ENCODE results near the gene GPAT2.
"Not testable (repeated sequence)": the region's sequence is repeated elsewhere in the genome, so short reads cannot be mapped to it uniquely, and the experiment has no call there.

The GPAT2 gene

DNA sequence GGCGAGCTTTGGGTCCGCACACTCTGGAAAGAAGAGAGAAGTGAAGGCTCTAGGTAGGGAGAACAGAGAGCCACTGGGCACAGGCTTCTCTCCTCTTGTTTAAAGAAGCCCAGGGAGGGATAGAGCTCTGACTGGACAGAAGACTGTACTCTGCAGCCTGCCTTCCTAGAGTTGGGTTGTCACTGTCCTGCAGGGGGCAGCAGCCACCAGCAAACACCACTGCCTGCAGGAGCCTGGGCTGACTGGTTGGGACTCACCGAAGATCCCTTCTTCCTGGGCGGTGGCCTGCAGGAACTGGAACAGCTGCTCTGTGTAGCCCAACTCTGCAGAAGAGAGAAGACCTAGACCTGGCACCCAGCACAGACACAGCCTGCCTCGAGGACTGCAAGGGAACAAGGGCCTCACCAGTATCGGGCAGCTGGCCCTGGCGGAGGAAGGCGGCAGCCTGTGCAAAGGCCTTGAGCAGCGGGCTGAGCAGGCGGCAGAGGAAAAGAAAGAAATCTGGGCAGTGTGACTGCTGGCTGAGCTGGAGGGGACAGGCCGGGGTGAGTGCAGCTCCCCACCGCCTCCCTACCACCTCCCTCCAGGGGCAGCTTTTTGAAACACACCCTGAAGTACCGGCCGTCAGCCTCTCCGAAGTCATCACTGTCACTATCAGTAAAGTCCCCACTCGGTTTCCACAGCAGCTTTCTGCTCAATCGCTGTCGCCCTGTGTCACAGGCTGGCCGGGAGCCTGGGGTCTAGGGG is 11.8 kb downstream of the GPAT2 start:
- peak; percentile 76 for DNase-seq (ENCODE audit: low spot score)

DNA sequence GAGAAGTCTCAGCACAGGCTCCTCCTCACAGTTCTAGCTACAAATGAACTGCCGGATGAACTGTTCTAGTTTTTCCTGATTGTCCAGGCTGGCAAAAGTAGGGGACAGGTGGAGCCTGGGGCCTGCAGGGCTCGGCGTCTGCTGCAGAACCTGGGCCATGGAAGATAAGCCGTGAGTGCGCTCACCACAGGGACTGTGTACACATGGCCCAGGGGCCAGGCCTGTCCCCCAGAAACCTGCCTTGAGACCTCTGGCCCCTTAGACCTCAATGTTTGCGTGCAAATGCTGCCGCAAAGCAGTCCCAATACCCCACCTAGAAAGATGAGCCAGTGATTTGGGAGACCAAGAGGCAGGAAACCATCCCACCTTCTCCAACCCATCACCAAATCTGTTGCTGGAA is 12.6 kb downstream of the GPAT2 start:
- DNase-seq (ENCODE audit: low spot score) = not testable (repeated sequence)

DNA sequence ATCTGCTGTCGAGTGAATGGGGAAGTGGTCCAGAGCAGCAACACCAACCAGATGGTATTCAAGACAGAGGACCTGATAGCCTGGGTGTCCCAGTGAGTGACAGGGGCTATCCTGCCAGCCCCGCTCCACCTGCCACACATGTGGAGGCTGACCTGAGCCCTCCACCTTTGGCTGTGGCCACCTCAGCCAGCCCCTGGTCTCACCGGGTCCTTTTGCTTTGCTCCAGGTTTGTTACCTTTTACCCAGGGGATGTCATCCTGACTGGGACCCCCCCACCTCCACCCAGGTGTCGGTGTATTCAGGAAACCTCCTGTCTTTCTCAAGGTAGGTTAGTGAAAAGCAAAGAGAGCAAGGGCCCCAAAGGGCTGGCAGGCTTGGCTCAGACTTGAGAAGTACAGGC is 13.6 kb downstream of the GPAT2 start:
- DNase-seq (ENCODE audit: low spot score) = not testable (repeated sequence)

DNA sequence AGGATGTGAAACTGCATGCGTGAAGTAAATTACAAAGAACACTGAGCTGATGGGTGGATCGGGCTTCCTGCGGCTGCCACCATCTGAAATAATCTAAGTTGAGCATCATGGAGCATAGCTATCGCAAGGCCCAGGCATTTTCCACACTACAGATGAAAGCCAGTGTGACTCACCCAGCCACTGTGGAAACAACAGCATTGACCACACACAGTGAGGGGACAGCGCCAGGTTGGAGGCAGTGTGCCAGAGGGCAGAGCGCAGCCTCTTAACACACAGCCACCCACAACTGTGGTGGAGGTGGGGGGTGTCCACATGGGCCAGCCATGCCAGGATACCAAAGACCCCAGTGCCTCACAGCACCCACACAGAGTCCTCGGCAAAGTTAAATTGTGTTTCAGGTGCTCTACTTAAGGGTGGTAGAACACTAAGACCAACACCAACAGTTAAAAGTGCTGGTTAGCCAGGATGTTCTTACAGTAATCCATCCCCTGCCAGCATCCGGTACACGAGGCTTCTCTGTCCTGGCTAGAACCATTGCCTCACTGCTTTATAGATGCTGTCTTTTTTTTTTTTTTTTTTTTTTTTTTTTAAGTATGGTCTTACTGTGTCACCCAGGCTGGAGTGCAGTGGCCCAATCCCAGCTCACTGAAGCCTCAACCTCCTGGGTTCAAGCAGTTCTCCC is 14.7 kb downstream of the GPAT2 start:
- not testable (repeated sequence) for DNase-seq (ENCODE audit: low spot score)

DNA sequence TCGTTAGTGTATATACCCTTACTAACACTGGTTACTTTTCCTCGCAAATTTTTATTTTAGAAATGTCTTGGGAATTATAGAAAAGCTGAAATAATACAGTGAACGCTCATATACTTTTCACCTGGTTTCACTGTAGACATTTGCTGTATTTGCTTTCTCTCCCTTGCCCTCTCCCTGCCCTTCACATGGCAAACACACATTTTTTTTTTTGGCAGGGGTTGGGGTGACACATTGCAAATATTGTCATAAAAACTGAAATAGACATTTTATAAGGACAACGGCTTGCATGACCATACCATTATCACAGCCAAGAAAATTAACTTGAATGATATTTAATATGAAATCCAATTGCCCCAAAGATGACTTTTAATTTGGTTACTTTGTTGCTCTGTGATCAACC is 18.4 kb downstream of the GPAT2 start:
- DNase-seq (ENCODE audit: low spot score) = not testable (repeated sequence)

DNA sequence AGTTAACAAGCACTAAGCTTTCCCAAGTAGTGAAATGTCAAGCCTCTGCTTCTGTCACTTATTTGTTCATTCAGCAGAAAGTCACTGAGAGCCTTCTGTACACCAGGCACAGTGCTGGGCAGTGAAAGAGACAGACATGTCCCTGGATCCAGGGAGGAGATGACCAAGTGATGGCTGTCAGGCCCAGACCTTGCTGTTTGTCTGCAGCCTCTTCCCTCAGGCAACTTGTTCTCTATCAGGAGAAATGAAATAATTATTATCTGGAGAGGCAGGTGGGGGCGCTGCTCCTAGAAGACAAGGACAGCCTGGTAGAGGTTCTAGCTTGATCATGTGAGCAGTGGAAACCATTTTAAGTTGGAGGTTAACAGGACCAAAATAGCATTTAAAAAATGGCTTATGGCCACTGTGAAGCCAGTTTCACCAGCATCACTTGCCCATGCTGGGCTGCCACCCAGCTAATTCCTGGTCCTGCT is 21.9 kb downstream of the GPAT2 start:
- not testable (repeated sequence) for DNase-seq (ENCODE audit: low spot score)

DNA sequence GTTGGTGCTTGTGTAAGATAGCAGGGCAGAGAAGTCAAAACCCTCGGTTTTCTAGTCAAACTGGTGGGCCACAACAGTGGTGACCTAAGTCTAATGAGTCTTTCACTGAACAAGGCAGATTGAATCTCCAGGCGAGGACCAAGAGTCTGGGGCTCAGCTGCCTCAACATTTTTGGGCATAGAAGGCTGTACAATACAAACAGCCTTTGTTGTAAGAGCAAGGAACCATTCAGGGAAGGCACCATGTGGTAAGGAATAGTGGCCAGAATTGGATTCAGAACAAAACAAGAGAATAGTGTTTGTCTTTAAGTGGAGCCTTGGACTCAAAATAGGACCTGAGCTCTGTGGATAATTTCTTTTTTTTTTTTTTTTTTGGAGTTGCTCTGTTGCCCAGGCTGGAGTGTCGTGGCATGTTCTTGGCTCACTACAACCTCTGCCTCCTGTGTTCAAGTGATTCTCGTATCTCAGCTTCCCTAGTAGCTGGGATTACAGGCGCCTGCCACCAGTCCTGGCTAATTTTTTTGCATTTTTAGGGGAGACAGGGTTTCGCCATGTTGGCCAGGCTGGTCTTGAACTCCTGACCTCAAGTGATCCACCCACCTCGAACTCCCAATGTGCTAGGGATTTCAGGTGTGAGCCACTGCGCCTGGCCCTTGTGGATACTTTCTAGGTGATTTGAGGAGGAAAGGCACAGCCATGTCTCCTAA is 22.5 kb downstream of the GPAT2 start:
- not testable (repeated sequence) for DNase-seq (ENCODE audit: low spot score)

DNA sequence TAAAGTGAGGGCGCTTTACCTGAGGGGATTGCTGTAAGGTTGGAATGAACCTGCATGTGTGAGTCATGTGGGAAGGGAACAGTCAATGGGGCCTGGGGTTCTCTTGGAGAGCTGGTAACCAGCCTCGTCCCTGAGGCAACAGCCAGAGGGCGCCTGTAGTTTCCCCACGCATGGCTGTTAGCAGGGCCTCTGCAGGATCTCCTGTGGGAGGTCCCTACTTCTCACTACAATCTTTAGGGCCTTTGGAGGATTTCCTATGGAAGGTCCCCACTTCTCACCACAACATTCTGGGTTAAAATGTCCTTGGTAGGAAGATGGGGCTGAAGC is 23.6 kb downstream of the GPAT2 start:
- not testable (repeated sequence) for DNase-seq (ENCODE audit: low spot score)

DNA sequence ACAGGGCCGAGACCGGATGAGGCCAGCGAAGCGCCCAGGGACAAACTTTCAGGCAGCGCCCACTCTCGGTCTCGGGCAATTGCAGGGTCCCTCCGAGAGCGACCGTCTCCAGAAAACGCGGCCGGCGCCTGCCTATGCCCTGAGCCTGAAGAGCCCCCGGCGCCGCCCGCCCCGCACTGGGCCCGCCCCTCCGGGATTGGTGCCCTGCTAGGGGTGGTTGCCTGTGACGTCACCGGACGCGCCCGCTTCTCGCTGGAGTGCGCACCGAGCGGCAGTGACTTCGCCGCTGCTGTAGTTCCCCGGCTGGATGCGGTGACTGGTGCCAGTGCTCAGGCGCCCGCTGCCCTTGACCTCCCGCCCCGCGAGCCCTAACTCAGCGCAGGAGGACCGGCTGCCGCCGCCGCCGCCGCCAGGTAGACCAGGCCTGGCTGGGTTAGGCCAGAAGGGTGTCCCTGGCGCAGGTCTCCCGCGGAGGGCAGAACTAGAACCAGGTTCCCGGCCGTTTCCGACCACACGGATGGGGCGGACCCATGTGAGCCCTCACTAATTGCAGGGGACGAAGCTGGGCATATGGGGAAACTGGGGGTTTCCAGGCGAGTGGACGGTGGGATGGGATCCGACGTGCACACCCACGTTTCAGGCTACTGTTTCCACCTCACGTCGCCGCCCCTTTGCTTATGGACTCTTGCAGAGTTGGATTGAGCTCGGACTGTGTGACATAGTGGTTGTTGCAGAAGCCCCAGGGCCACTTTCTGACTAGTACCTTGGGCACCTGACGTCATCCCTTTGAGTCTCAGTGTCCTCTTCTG is 24.2 kb downstream of the GPAT2 start:
- DNase-seq (ENCODE audit: low spot score) = peak; percentile 68

DNA sequence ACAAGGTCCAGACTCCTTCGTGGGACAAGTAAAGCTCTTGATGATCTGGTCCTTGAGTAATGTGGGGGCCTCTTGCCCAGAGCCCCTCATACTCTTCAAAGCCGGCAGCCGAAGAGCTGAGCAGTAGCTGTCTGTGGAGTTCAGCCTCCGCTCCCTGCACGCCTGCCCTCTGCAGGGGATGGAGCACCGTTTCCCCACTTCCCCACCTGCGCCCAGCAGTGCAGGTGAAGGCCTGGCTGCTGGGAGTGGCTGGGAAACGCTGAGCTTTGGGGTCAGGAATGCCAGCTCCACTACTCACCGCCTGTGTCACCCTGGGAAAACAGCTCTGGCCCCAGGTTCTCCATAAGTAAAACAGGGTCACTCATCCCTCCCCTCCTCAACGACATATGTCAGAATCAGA is 24.9 kb downstream of the GPAT2 start:
- not testable (repeated sequence) for DNase-seq (ENCODE audit: low spot score)

DNA sequence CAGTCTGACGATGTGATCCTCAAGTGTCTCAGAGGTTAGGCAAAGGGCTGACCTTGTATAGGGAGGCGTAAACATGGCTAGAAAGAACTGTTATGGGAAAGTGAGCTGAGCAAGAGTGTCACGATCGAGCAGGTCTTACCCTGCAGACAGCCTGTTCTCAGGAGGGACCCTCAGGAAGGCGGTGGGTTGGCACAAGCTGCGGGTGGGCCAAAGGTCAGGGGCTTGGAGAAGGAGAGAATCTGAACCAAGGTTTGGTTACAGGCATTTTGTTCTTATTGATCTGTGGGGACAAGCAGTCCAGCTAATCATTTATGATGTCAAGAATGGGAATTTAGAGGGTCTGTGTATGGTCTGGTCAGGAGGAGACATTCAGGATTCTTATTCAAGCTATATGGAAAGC is 26.7 kb downstream of the GPAT2 start:
- not testable (repeated sequence) for DNase-seq (ENCODE audit: low spot score)

DNA sequence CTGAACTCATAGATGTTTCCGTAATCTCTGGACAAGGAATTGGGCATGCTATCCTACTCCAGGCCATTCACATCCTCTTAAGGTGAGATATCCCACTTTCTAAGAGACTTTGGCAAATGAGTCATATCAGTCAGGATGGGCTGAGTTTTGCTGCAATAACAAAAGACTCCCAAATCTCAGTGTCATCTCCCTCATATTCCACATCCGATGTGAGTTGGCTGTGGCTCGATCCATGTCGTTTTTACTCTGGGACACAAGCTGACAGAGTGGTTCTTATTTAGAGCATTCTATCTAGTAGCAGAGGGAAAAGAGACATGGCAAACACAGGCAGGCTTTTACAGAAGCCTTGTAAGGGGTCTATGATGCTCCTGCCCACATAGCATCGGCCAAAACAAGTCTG is 28.5 kb downstream of the GPAT2 start:
- DNase-seq (ENCODE audit: low spot score) = not testable (repeated sequence)

DNA sequence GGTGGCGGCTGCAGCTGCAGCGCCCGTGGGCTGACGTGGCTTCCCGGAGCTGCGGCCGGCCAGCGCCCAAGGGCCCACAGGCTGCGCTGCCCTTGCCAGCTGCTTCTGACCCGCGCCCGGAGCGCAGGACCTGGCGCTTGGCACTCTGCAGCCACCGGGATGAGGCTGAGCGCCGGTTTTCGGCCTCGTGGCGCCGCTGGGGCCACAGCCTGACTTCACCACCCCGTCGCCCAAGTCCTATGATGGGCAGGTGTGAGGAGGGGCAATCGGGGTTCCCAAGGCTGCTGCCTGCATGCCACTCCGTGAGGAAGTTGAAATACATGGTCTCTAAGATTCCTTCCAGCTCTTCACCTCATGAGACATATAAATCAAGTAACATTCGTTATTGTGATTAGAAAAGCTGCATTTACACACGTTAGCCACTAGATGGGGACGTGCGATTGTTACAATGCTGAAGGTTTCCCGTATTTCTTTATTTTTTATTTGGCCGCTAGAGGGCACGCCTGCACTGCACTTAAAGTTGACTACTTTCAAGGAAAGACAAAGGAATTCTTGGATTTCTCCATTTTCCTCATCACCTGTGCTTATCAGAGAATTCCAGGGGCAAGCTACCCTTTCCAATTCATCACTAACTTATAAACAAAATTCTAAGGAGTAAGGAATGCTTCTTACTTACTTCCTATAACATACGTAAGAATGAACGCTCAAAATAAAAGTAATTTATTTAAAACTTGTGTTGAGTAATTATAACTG is 42.0 kb downstream of the GPAT2 start:
- DNase-seq (ENCODE audit: low spot score) = not testable (repeated sequence)

DNA sequence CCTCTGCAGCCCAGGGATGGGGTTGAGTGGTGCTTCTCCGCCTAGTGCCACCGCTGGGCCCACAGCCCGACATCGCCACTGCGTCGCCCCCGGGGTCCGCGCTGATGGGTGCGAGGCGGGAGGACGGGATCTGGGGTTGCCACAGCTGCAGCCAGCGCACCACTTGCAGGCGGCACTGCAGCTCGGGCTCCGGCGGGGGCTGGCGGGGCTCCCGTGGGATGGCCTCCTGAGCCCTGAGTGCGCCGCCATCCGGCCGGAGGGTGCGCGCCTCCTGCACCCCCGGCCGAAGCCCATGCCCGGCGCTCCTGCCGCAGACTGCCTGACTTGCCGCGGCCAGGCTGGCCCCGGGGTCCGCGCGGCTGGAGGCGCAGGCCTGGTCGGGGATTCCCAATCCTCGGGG is 42.6 kb downstream of the GPAT2 start:
- not testable (repeated sequence) for DNase-seq (ENCODE audit: low spot score)

DNA sequence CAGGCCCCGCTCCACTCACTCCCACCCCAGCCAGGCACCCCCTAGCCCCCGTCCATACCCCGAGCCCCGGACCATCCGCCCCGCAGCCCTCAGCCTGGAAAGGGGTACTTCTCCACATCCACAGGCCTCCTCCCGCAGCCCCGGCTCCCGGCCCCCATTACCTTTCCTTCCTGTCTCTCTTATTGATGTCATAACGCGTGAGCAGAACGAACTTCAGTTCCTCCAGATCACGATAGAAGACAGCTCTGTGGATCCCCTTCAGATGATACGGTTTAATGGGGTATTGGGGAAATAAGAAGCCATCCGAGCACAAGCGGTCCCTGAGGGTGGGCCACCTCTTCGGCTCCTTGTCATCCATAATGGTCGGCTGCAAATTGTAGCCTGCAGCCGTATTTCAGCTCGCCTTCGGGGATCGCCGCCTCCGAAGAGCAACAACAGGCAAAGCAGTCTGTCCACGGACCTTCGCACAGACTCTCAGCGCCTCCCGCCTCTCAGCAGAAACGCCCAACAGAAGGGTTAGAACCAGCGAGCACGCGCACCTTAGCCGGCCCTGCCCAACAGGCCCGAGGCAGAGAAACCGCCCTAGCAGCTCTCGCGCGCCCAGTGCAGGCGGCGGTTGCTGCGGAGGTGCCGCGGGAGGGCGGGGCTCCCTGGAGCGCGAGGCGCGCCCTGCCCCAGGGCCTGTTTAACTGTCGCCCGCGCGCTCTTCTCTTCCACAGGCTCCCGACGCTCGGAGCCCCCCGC is 43.2 kb downstream of the GPAT2 start, which contains the start of gene ANKRD36C:
Gene ANKRD36C (minus strand): TSS at position 474 of the 744 bp plus-strand sequence. CDS start 116 bp downstream, at position 358.
- peak; percentile 9 for DNase-seq (ENCODE audit: low spot score)

DNA sequence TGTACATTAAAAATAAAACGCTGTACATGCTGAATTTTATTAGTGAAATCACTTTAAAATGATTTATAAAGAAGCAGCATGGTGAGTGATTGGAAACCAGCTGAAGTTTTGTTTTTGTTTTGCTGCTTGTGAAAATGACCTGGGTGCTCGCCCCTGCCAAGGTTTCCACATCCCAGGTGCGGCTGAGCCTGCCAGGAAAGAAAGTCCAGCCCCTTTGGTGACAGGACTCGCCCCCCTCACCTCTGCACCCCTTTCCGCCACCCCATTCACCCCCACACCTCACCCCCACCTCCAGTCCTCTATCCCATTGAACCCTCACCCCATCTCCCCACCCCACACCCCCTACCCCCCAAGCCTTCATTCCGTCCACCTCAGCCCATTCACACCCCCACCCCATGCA is 43.8 kb downstream of the GPAT2 start:
- not testable (repeated sequence) for DNase-seq (ENCODE audit: low spot score)

All from HuH-7 (cell line).